HG02759 (cell line): Measurements from ENCODE around the gene BIVM.

Source experiments
- ATAC-seq: cut with Tn5 transposase; IDR thresholded peaks from one replicate; pipeline ENCODE4 v1.9.1; 2021; ENCODE audit warnings: mild to moderate bottlenecking, moderate library complexity; ENCODE audit not compliant: unreplicated experiment

The BIVM gene

GRCh38 chr13:102838982-102839381 lies 40.1 kb downstream of the BIVM start:
- ATAC-seq = no peak

- ATAC-seq = no peak
These were observed 40.5 kb downstream of the BIVM start for GRCh38 chr13:102839462-102839861.

- peak; percentile 24 for ATAC-seq
These were observed 46.3 kb downstream of the BIVM start for GRCh38 chr13:102845289-102845629.

GRCh38 chr13:102845630-102846260 lies 46.8 kb downstream of the BIVM start, which contains the start of gene ERCC5:
TSS of gene ERCC5 (plus strand) at chr13:102846032. CDS start at chr13:102846267, 235 bp downstream.
- ATAC-seq = peak; percentile 86

GRCh38 chr13:102846261-102847015 lies 47.5 kb downstream of the BIVM start:
- ATAC-seq = peak; percentile 27

GRCh38 chr13:102847272-102848234 lies 48.6 kb downstream of the BIVM start:
- no peak for ATAC-seq

GRCh38 chr13:102848956-102849355 lies 50.0 kb downstream of the BIVM start:
- ATAC-seq = no peak

- ATAC-seq = no peak
These were observed 53.6 kb downstream of the BIVM start for GRCh38 chr13:102852556-102852955.

- ATAC-seq = peak; percentile 83
These were observed 55.8 kb downstream of the BIVM start for GRCh38 chr13:102854675-102855074.

GRCh38 chr13:102856557-102856956 lies 57.6 kb downstream of the BIVM start:
- ATAC-seq = no peak

GRCh38 chr13:102862624-102863210 lies 63.8 kb downstream of the BIVM start:
- ATAC-seq = no peak

- no peak for ATAC-seq
These were observed 64.7 kb downstream of the BIVM start for GRCh38 chr13:102863590-102863989.

- ATAC-seq = no peak
These were observed 69.5 kb downstream of the BIVM start for GRCh38 chr13:102868366-102868936.

GRCh38 chr13:102869948-102870676 lies 71.2 kb downstream of the BIVM start:
- peak; percentile 28 for ATAC-seq

GRCh38 chr13:102870677-102871415 lies 71.9 kb downstream of the BIVM start:
- ATAC-seq = peak; percentile 83

GRCh38 chr13:102872131-102872530 lies 73.2 kb downstream of the BIVM start:
- no peak for ATAC-seq

GRCh38 chr13:102872531-102872930 lies 73.6 kb downstream of the BIVM start:
- no peak for ATAC-seq

- peak; percentile 39 for ATAC-seq
These were observed 74.7 kb downstream of the BIVM start for GRCh38 chr13:102873653-102874052.

GRCh38 chr13:102875256-102875655 lies 76.3 kb downstream of the BIVM start:
- ATAC-seq = no peak
